Natural killer cell treated with Interleukin-12 subunit alpha and Interleukin-12 subunit beta and Interleukin-15 and Interleukin-18, amount 100 ng/mL, for 72 hours (primary cell): ENCODE measurements around the gene EFNA2. TPM values are rescaled to one million over a fixed set of nuclear protein-coding genes. Genes with fewer than 3 reads are reported as not detected.

ENCODE experiments used
- ATAC-seq, 2 donors: fragments of 150-1000 bp; cut with Tn5 transposase in 1 of 2; sonication (Bioruptor Pico), chemical (Tn5 transposase) in 1 of 2; 2 replicates each; pipeline ENCODE4 v1.10.0; 2021
- DNase-seq: peaks from one replicate; pipeline ENCODE4 v3.0.0; 2022; ENCODE audit warnings: low spot score
- H3K27ac Mint-ChIP-seq, 2 donors: 1 replicate in 1 of 2; 2 replicates in 1 of 2; pipeline ENCODE4 v1.8.0; 2022; ENCODE audit warnings: mixed read lengths in 2 of 2, mild to moderate bottlenecking in 1 of 2, moderate library complexity in 1 of 2
- H3K27me3 Mint-ChIP-seq, 2 donors: 1 replicate in 1 of 2; 2 replicates in 1 of 2; pipeline ENCODE4 v1.8.0; 2022; ENCODE audit warnings: mixed read lengths in 2 of 2
- H3K36me3 Mint-ChIP-seq: one replicate; pipeline ENCODE4 v1.8.0; 2022; ENCODE audit warnings: mixed read lengths
- H3K4me1 Mint-ChIP-seq, 2 donors: 1 replicate in 1 of 2; 2 replicates in 1 of 2; pipeline ENCODE4 v1.8.0; 2022; ENCODE audit warnings: low read depth in 2 of 2, mixed read lengths in 2 of 2, mild to moderate bottlenecking in 1 of 2
- H3K4me3 Mint-ChIP-seq: one replicate; pipeline ENCODE4 v1.8.0; 2022; ENCODE audit warnings: mixed read lengths
- H3K9me3 Mint-ChIP-seq: 2 replicates; pipeline ENCODE4 v1.8.0; 2022; ENCODE audit warnings: mixed read lengths
- total RNA-seq, 2 donors: library from RNA; stranded (reverse); gene quantifications; one replicate each; pipeline ENCODE4 v1.2.3, GENCODE V29; 2022

The EFNA2 gene
- total RNA-seq, 2 donors from 2014 or later = not detected

- Mint-ChIP-seq H3K4me1 (no peaks in the 10 kb centered on the region), H3K36me3 (no peaks in the 10 kb centered on the region), H3K4me3 (no peak overlapping the region), H3K27ac (no peak overlapping the region), H3K9me3 (no peaks in the 10 kb centered on the region), H3K27me3 (no peaks in the 10 kb centered on the region)
- ATAC-seq = no peak
- no peak for DNase-seq
Observed at GRCh38 chr19:1307320-1307719, 21.6 kb downstream of the EFNA2 start.

GRCh38 chr19:1307755-1308303 is 22.2 kb downstream of the EFNA2 start:
- Mint-ChIP-seq H3K4me1 (no peaks in the 10 kb centered on the region), H3K4me3 (no peak overlapping the region), H3K36me3 (no peaks in the 10 kb centered on the region), H3K27ac (no peak overlapping the region), H3K9me3 (no peaks in the 10 kb centered on the region), H3K27me3 (no peaks in the 10 kb centered on the region)
- DNase-seq (no peak), ATAC-seq (no peak)

GRCh38 chr19:1308718-1309117 is 23.0 kb downstream of the EFNA2 start:
- Mint-ChIP-seq H3K4me1 (no peaks in the 10 kb centered on the region), H3K4me3 (no peak overlapping the region), H3K9me3 (no peaks in the 10 kb centered on the region), H3K27ac (no peak overlapping the region), H3K36me3 (no peaks in the 10 kb centered on the region), H3K27me3 (no peaks in the 10 kb centered on the region)
- DNase-seq (no peak), ATAC-seq (no peak)

- no peaks in the 10 kb centered on the region for H3K9me3 Mint-ChIP-seq
- H3K36me3 Mint-ChIP-seq = no peaks in the 10 kb centered on the region
Observed at GRCh38 chr19:1309977-1310852, 24.5 kb downstream of the EFNA2 start.

GRCh38 chr19:1310853-1311180 is 25.1 kb downstream of the EFNA2 start:
- no peak overlapping the region for H3K27ac Mint-ChIP-seq
- H3K27me3 Mint-ChIP-seq = no peaks in the 10 kb centered on the region
- no peak for DNase-seq
- H3K4me1 Mint-ChIP-seq = no peaks in the 10 kb centered on the region
- no peak for ATAC-seq
- H3K36me3 Mint-ChIP-seq = no peaks in the 10 kb centered on the region
- H3K9me3 Mint-ChIP-seq = no peaks in the 10 kb centered on the region
- H3K4me3 Mint-ChIP-seq = no peak overlapping the region

More at GRCh38 chr19:1309977-1310852, 24.5 kb downstream of the EFNA2 start:
- no peak overlapping the region for H3K4me3 Mint-ChIP-seq
- ATAC-seq (no peak), DNase-seq (no peak)
- no peak overlapping the region for H3K27ac Mint-ChIP-seq
- no peaks in the 10 kb centered on the region for H3K4me1 Mint-ChIP-seq
- H3K27me3 Mint-ChIP-seq = no peaks in the 10 kb centered on the region

- Mint-ChIP-seq H3K4me3 (no peak overlapping the region), H3K36me3 (no peaks in the 10 kb centered on the region), H3K9me3 (no peaks in the 10 kb centered on the region), H3K27me3 (no peaks in the 10 kb centered on the region), H3K4me1 (no peaks in the 10 kb centered on the region), H3K27ac (no peak overlapping the region)
- DNase-seq = no peak
- ATAC-seq = peak in 1 of 2 donors; percentile 5
Observed at GRCh38 chr19:1311543-1312091, 25.9 kb downstream of the EFNA2 start.

GRCh38 chr19:1312767-1313694 is 27.4 kb downstream of the EFNA2 start:
- H3K4me1 Mint-ChIP-seq = no peaks in the 10 kb centered on the region

GRCh38 chr19:1313695-1314613 is 28.3 kb downstream of the EFNA2 start:
- ATAC-seq = no peak
- Mint-ChIP-seq H3K9me3 (no peaks in the 10 kb centered on the region), H3K27ac (no peak overlapping the region), H3K36me3 (no peaks in the 10 kb centered on the region), H3K4me3 (no peak overlapping the region), H3K27me3 (peaks cover 10% of the 10 kb centered on the region in 2 donors), H3K4me1 (no peaks in the 10 kb centered on the region)
- DNase-seq = no peak

More at GRCh38 chr19:1312767-1313694, 27.4 kb downstream of the EFNA2 start:
- H3K27me3 Mint-ChIP-seq = peaks cover 9% of the 10 kb centered on the region in 2 donors
- no peaks in the 10 kb centered on the region for H3K9me3 Mint-ChIP-seq
- H3K27ac Mint-ChIP-seq = no peak overlapping the region
- ATAC-seq (no peak), DNase-seq (no peak)
- H3K36me3 Mint-ChIP-seq = no peaks in the 10 kb centered on the region
- no peak overlapping the region for H3K4me3 Mint-ChIP-seq

- no peak overlapping the region for H3K4me3 Mint-ChIP-seq
- H3K27ac Mint-ChIP-seq = no peak overlapping the region
- no peaks in the 10 kb centered on the region for H3K4me1 Mint-ChIP-seq
- ATAC-seq (peak in 1 of 2 donors; percentile 58), DNase-seq (no peak)
- no peaks in the 10 kb centered on the region for H3K9me3 Mint-ChIP-seq
- H3K36me3 Mint-ChIP-seq = no peaks in the 10 kb centered on the region
- H3K27me3 Mint-ChIP-seq = peaks cover 10 to 13% of the 10 kb centered on the region in 2 donors
Observed at GRCh38 chr19:1315470-1316166, 29.9 kb downstream of the EFNA2 start.

- H3K9me3 Mint-ChIP-seq = no peaks in the 10 kb centered on the region
- H3K36me3 Mint-ChIP-seq = no peaks in the 10 kb centered on the region
Observed at GRCh38 chr19:1316466-1316865, 30.8 kb downstream of the EFNA2 start.

GRCh38 chr19:1317274-1318003 is 31.8 kb downstream of the EFNA2 start:
- no peak overlapping the region for H3K4me3 Mint-ChIP-seq
- no peaks in the 10 kb centered on the region for H3K4me1 Mint-ChIP-seq
- H3K27me3 Mint-ChIP-seq = peaks cover 13 to 16% of the 10 kb centered on the region in 2 donors
- ATAC-seq (no peak), DNase-seq (no peak)
- H3K9me3 Mint-ChIP-seq = no peaks in the 10 kb centered on the region
- no peak overlapping the region for H3K27ac Mint-ChIP-seq
- no peaks in the 10 kb centered on the region for H3K36me3 Mint-ChIP-seq

More at GRCh38 chr19:1316466-1316865, 30.8 kb downstream of the EFNA2 start:
- H3K27me3 Mint-ChIP-seq = peaks cover 10 to 15% of the 10 kb centered on the region in 2 donors
- H3K4me1 Mint-ChIP-seq = no peaks in the 10 kb centered on the region
- ATAC-seq = no peak
- DNase-seq = no peak
- no peak overlapping the region for H3K4me3 Mint-ChIP-seq
- H3K27ac Mint-ChIP-seq = no peak overlapping the region
